Measurements from ENCODE around the gene GUK1. TPM values are rescaled to one million over a fixed set of nuclear protein-coding genes. Genes with fewer than 3 reads are reported as not detected.
"Not testable (repeated sequence)": the region's sequence is repeated elsewhere in the genome, so short reads cannot be mapped to it uniquely, and the experiment has no call there.

The GUK1 gene
- total RNA-seq, 1 experiment from 2014 or later: 376 TPM

DNA sequence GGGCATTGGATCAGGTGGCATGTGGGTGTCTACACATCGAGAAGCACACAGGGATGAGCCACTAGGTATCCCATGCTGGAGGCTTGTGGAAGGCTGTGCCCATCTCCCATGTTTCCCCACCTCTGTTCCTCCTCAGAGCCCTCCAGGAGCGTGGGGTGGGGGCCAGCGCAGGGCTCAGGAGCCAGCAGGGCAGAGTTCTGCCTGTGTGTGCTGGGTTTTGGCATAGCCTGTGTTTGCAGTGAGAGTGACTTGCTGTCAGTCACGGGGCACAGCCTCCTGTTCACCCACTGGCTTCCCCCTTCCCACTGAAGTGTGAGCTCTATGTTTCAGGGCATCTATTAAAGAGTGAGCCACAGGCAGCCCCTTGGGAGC is 35.9 kb downstream of the GUK1 start:
- no peak for DNase-seq (ENCODE audit: low read depth)

DNA sequence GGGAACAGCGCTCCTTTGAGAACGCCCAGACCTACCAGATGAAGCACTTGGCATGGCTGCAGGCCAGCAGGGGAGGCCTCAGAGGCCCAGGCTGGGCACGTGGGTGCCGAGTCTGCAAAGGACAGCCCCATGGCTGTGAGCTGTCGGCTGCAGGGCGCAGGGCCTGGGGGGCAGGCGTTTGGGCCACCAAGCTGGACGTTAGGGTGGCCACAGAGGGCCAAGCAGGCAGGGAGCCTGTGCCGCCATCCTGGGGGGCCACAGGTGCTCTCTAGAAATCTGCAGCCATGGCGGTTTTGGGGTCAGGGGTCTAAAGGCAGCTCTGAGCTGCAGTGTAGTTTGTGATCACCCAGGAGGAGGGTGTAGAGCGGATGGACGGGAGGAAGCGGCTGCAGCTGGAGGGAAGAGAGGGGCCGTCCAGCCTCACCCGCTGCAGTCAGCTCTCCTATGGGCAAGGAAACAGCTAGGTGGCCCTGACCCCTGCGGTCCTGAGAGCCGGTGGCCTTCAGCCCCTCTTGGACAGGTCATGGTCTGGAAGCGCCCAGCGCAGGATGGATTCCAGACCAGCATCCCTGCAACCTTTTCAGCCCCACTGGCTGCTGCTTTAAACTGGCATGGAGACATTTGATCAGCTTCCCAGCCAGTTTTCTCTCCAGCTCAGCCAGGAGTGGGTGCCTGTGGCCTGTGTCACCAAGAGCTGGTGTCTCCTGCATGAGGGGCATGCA is 36.5 kb downstream of the GUK1 start:
- DNase-seq (ENCODE audit: low read depth): no peak

- no peak for DNase-seq (ENCODE audit: low read depth)
Observed at GRCh38 chr1:228177183-228177475, 37.0 kb downstream of the GUK1 start.

DNA sequence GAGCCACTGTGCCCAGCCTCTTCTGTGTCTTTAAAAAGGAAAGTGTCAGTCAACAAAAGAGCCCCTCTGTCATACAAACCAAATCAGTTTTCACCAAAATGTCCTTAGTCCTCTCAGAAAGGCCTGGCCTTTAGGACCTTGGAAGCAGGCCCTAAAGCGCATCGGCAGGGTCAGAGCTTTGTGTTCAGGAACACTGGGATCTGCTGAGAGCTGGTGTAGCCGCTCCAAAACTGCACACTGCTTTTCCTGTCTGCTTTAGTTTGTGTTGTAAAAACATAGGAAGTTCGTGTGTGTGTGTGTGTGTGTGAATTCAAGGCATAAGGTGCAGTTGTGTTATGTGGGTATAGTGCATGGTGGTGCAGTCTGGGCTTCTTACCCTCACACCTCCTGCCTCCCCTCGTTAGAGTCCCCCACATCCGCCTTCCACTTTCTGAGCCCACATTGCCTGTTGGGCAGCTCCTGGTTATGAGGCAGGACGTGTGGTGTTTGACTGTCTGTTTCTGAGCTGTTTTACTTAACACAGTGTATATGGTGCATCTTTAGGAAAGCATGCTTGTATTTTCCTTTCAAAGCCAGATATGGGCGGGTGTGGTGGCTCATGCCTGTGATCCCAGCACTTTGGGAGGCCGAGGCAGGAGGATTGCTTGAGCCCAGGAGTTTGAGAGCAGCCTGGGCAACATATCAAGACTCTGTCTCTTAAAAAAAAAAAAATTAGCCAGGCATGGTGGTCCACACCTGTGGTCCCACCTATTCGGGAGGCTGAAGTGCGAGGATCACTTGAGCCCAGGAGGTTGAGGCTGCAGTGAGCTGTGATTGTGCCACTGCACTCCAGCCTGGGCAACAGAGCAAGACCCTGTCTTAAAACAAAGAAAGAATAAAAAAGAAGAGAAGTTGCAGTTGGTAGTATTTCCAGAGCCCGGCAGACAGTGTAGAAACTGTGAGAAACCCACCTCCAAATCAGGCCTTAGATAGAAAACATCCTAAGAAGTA is 37.9 kb downstream of the GUK1 start:
- no peak for DNase-seq (ENCODE audit: low read depth)

GRCh38 chr1:228178737-228179684 is 38.9 kb downstream of the GUK1 start:
- no peak for DNase-seq (ENCODE audit: low read depth)

DNA sequence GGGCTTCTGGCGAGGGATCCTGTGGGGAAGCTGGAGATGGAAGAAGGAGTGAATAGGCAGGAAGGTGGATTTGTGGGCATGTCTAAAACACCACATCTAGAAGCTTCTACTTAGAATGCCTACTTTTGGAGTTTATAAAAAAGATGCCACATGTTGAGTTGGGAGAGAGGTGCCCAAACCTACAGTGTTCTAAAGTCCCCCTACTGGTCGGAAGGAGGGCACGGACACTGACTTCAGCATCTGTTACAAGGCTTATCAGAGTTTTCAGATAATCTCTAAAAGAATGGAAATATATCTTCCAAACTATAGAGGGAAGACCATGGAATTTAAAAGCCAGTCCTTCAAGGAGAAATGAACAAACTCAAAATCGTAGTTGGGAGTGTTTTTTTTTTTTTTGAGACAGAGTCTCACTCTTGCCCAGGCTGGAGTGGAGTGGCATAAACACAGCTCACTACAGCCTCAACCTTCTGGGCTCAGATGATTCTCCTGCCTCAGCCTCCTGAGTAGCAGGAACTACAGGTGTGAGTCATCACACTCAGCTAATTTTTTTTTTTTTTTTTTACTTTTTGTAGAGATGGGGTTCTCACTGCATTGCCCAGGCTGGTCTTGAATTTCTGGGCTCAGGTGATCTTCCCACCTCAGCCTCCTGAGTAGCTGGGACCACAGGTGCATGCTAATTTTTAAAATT is 40.3 kb downstream of the GUK1 start:
- DNase-seq (ENCODE audit: low read depth): peak; percentile 6

DNA sequence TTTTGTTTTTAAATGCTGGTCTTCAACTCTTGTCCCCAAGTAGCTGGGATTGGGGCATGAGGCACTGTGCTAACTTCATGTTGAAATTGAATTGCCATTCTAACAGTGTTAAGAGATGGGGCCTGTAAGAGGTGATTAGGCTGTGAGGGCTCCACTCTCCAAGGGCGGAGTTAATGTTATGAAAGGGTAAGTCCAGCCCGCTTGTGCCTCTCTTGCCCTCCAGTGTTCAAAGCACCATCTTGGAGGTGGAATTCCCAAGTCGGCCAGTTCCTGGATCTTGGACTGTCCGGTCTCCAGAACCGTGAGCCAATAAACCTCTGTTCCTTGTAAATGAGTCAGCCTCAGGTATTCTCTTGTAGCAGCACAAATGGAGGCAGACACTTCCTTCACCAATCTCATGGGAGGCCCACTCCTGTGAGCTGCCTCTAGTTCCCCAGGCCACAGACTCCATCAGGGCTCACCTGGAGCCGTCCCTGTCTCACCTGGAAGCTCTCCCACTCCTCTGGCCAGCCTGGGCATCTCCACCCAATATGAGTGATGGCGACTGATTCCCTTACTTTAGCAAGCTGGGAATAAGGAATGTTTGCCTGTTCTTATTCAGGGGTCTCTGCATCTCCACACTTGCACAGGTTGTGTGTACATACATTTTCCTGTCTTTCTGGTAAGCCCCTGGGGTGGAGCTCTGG is 41.0 kb downstream of the GUK1 start:
- DNase-seq (ENCODE audit: low read depth): no peak

DNA sequence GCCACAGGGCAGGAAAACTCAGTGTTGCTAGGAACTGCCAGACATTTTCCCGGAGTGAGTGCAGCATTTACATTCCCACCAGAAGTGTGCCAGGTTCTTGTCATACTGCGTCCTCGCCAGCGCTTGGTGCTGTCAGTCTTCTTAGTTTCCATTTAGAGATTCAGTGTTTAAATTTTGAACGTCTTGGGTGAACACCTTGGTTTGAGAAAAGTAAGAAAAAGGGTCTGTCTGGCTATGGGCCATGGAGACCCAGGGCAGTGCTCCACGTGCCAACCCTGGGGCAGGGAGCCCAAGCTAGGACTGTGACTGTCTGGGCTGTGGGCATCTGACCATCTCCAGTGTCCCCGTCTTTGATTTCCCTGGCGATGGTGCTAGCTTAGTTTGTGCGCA is 41.6 kb downstream of the GUK1 start:
- no peak for DNase-seq (ENCODE audit: low read depth)

GRCh38 chr1:228182296-228183030 is 42.4 kb downstream of the GUK1 start:
- no peak for DNase-seq (ENCODE audit: low read depth)

GRCh38 chr1:228184152-228184551 is 44.1 kb downstream of the GUK1 start:
- no peak for DNase-seq (ENCODE audit: low read depth)

DNA sequence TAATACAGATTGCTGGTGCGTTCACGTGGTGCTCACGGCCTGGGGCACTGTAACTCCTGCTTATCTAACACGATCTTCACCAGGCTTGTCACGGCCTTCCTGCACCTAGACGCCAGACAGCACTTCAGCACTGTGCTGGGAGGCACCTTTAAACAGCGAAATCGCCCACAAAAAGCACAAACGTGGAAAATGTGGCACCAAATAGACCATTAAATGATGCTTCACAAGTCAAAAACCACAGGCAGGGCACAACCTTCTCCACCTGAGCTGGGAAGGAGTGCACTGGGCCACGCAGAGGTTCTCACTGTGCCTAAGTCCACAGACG is 45.5 kb downstream of the GUK1 start:
- DNase-seq (ENCODE audit: low read depth): no peak

DNA sequence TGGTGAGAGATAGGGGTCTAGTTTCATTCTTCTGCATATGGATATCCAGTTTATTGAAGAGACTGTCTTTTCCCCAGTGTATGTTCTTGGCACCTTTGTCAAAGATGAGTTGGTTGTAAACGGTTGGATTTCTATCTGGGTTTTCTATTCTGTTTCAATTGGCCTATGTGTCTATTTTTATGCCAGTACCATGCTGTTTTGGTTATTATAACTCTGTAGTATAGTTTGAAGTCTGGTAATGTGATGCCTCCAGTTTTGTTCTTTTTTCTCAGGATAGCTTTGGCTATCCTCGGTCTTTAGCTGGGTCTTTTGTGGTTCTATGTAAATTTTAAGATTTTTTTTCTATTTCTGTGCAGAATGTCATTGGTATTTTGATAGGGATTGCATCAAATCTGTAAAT is 48.2 kb downstream of the GUK1 start:
- DNase-seq (ENCODE audit: low read depth): not testable (repeated sequence)

DNA sequence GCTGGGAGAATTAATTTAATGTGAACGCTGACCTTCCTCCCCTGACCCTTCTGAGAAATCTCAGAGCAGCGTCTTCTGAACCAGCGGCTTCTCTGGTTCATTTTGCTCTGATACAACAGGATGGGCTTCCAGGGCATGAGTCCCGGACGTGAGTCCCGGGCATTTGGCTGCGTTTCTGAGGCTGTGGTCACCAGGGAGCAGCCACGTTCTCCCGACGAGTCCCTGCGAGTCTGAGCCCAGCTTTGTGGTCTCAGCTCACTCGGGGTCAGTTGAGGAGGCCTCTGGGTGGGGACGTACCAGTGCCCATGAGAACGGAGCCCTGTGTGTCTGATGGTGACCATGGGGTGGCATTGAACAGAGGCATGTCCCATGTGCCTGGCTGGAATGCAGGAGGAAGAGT is 50.1 kb downstream of the GUK1 start:
- no peak for DNase-seq (ENCODE audit: low read depth)

DNA sequence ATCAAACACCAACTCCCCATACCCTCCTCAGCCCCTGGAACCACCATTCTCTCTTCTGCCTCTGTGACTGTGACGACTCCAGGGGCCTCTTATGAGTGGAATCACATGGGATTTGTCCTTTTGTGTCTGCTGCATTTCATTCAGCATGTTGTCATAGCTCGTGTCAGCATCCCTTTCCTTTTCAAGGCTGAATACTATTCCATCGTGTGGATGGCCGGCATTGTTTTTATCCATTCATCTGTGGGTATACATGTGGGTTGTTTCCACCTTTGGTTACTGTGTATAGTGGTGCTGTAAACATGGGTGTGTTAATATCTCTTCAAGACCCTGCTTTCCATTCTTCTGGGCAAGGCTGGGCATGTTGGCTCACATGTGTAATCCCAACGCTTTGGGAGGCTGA is 50.7 kb downstream of the GUK1 start:
- DNase-seq (ENCODE audit: low read depth): no peak

GRCh38 chr1:228194436-228194835 is 54.4 kb downstream of the GUK1 start:
- DNase-seq (ENCODE audit: low read depth): no peak

DNA sequence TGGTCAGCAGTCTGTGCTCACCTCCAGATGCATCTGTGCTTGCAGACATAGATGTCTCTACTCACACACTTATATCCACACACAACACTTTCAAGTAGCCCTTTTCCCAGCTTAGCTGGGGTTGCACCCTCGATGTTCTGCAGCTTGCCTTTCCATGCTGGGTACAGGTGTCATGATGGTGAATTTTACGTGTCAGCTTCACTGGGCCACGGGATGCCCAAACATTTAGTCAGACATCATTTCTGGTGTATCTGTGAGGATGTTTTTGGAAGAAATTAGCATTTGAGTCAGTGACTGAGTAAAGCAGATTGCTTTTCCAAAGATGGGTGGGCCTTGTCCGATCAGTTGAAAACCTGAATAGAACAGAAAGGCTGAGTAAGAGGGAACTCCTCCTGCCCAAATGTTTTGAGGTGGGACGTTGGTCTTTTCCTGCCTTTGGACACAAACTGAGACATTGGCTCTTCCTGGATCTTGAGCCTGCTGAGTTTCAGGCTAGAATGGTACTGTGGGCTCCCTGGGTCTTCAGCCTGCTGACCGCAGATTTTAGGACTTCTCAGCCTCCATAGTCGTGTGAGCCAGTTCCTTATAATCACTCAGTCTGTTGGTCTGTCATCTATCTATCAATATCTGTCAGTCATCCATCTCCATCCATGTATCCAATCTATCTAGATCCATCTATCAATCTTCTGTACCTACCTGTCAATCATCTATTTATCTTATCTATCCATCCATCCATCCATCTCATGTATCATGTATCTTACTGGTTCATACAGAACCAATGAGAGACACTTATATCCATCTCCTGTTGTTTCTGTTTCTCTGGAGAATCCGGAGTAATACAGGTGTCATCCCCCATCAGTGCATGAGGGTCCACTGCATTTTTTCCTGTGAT is 55.1 kb downstream of the GUK1 start:
- no peak for DNase-seq (ENCODE audit: low read depth)

DNA sequence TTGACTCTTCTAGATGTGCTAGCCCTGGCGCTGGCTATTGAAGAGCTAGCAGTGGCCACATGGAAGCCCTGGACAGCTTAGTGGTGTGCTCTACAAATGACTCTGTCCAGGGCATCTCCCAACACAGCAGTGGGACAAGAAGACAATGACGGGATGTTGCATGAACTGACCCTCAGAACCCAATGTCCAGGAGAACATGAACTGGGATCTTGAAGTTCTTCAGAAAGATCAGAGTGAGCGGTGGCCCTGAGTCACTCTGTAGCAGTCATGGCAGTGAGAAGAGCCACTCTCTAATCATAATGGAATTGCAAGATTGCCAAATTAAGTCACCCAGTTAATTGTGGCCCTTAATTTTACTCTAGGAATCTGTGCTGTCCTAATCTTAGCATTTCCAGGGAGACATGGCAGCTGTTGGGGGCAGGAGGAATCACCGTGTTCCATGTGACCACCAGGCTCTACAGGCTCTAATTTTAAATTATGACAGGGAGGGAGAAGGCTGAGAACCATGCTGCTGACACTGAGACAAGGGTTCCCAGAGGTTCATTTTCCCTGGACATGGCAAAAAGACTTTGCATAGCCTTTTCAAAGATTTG is 57.6 kb downstream of the GUK1 start:
- no peak for DNase-seq (ENCODE audit: low read depth)
